ENCODE measurements around the gene PROC. TPM values are rescaled to one million over a fixed set of nuclear protein-coding genes. Genes with fewer than 3 reads are reported as not detected.

PROC gene
- total and polyA plus RNA-seq, 9 of the 15 experiments (the other 6 are each of a cell fraction or from before 2014, with no cell fraction given) = not detected

DNA sequence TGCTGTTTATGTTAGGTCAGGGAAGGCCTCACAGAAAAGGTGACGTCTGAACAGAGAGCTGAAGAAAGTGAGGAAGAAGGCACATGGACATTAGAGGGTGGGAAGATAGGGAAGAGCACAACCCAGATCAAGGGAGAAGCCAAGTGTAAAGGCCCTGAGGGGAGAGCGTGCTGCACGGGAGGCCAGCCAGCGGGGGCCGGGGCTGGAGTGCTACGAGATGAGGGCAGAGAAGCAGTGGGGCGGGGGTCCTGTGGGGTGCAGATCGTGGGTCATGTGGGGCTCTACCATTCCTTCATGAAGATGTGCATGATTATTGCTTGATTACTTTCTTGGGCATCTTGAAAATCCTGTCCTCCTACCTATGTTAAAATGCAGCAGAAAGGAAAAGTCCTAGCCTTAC lies 50.8 kb downstream of the PROC start (continued):
- TF ChIP-seq ZNF224 (CRISPR knock-in tag; IDR thresholded peaks at IDR 0.05) = no peak

GRCh38 chr2:127469974-127470373 lies 51.7 kb downstream of the PROC start:
- no peak overlapping the region for H3K4me3 ChIP-seq
- no peaks in the 10 kb centered on the region for H4K20me1 ChIP-seq (replicated peaks; ENCODE audit: control insufficient read depth, insufficient read depth, low read length)
- in situ Hi-C loops (cut with MboI) (no loop called here), intact Hi-C loops (cut with micrococcal nuclease) (no loop called here)
- H3K4me1 ChIP-seq (replicated peaks in 1 of 2; ENCODE audit: control insufficient read depth in 2 of 2, insufficient read depth in 2 of 2, low read length in 2 of 2) = peaks cover 0 to 3% of the 10 kb centered on the region in 2 experiments; a peak in 2 of 5 replicates
- H3K79me2 ChIP-seq (ENCODE audit: control insufficient read depth, insufficient read depth, low read length) = no peaks in the 10 kb centered on the region
- BruUV-seq (replicated peaks) = no TSS peak
- no peaks in the 10 kb centered on the region for H3K27me3 ChIP-seq (ENCODE audit: control insufficient read depth in 2 of 2, insufficient read depth in 2 of 2, low read length in 2 of 2)
- POLR2A ChIA-PET = no interaction called here
- H3K27ac ChIP-seq (ENCODE audit: extremely low read depth, low read depth, low read length) = no peak overlapping the region
- CTCF ChIA-PET (ENCODE audit: low intra/inter-chr PET ratio) = no interaction called here
- DNase-seq (ENCODE audit: extremely low read depth in 1 of 4, low spot score in 3 of 4) (no peak), FAIRE-seq (no peak), ATAC-seq (no peak)
- no peak for TF ChIP-seq CHD4 (IDR thresholded peaks at IDR 0.05; ENCODE audit: insufficient read depth, insufficient replicate concordance, low read depth, low read length, poor library complexity, severe bottlenecking)
- no peak for TF ChIP-seq RREB1 (CRISPR knock-in tag; IDR thresholded peaks at IDR 0.05)
- TF ChIP-seq CTBP1 (IDR thresholded peaks at IDR 0.05; ENCODE audit: borderline replicate concordance) = no peak
- 0 out of 3 replicates have a peak, but pooled peaks cover 5% of the 10 kb centered on the region for H3K36me3 ChIP-seq (ENCODE audit: control insufficient read depth, insufficient read depth, low read length)
- no peaks in the 10 kb centered on the region for H3K9me1 ChIP-seq (ENCODE audit: control insufficient read depth, insufficient read depth, low read length)
- H2AFZ ChIP-seq (ENCODE audit: low read depth, low read length) = no peak overlapping the region
- WGBS (ENCODE audit: insufficient coverage, low coverage, missing lambda C conversion rate) = 58% methylated on average over 2 of the region's 2 CpGs
- H3K4me2 ChIP-seq (ENCODE audit: insufficient read depth, low read length) = no peak overlapping the region
- no peak overlapping the region for H3K9ac ChIP-seq (ENCODE audit: insufficient read depth in 1 of 2, low read depth in 2 of 2, low read length in 2 of 2)
- H3K9me3 ChIP-seq (replicated peaks; ENCODE audit: control insufficient read depth, insufficient read depth, low read depth, low read length) = no peaks in the 10 kb centered on the region
